ENCODE results near the gene COMT. TPM values are rescaled to one million over a fixed set of nuclear protein-coding genes. Genes with fewer than 3 reads are reported as not detected.
"Not testable (repeated sequence)": the region's sequence is repeated elsewhere in the genome, so short reads cannot be mapped to it uniquely, and the experiment has no call there.

The COMT gene
- total RNA-seq, 1 donor from 2014 or later, result 456 TPM

DNA sequence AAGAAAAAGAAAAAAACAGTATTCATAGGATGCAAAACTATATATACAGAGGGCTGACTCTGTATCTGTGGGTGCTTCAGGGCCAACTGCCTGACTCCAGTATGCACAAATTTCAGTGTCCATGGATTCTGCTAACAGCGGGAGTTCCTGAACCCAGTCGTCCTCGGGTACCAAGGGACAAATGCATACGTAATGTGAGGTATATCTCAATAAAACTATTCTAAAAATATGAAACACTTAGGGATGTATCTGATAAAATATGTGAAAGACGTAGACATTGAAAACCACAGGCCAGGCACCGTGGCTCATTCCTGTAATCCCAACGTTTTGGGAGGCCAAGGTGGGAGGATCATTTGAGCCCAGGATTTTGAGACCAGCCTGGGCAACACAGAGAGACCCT, 13.9 kb upstream of the COMT start:
- no peak for DNase-seq (ENCODE audit: extremely low read depth, low read depth, low spot score)

DNA sequence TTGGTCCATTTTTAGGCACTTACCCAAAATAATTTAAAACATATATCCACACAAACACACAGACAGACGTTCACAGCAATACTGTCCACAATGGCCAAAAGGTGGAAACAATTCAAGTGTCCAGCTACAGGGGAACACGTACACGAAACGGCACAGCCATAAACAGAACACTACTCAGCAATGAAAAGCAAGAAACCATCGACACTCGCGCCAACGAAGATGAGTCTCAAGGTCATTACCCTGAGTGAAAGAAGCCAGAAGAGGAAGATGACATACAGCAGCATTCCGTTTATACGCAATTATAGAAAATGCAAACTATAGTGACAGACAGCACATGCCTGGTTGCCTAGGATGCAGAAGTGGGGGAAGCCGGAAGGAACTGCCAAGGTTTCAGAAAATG, 13.4 kb upstream of the COMT start:
- no peak for DNase-seq (ENCODE audit: extremely low read depth, low read depth, low spot score)

DNA sequence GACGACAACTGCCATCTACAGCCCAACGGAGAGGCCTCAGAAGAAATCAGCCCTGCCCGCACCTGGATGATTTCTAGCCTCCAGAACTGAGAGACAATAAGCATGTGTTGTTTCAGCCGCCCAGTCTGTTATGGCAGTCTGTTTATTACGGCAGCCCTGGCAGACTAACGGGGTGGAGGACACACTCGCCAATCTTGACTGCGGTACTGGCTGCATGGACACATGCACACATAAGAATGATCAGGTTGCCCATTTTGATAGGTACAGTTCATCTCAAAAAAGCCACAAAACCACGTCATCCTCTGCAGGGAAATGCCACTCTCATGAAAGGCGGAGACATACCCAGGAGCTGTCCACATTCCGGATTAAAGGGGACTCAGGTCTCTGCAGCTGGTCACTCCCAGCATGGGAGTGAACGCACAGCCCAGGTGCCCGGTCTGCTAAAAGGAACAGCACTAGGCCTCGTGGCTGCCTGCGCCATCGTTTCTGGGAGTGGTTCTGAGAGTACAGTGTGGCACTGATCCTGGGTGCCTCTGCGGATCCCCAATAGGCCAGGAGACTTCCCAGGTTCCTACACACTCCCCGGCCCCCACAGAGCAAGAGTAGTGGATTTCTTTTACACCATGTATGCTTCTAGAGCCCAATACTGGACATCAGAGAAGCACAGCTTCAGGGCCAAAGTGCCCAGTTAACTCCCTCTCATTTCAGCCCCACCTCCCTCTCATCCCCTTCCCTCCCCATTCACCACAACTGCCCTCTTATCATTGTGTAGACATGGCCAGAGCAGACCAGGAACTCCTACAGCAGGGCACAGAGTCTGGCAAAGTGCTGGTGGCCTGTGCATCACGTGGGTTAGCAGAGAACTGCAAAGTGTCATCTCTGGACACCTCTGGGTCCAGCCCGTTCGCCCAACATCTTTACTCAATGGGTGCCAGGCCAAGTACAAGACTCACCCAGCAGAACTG, 11.7 kb upstream of the COMT start:
- no peak for DNase-seq (ENCODE audit: extremely low read depth, low read depth, low spot score)

DNA sequence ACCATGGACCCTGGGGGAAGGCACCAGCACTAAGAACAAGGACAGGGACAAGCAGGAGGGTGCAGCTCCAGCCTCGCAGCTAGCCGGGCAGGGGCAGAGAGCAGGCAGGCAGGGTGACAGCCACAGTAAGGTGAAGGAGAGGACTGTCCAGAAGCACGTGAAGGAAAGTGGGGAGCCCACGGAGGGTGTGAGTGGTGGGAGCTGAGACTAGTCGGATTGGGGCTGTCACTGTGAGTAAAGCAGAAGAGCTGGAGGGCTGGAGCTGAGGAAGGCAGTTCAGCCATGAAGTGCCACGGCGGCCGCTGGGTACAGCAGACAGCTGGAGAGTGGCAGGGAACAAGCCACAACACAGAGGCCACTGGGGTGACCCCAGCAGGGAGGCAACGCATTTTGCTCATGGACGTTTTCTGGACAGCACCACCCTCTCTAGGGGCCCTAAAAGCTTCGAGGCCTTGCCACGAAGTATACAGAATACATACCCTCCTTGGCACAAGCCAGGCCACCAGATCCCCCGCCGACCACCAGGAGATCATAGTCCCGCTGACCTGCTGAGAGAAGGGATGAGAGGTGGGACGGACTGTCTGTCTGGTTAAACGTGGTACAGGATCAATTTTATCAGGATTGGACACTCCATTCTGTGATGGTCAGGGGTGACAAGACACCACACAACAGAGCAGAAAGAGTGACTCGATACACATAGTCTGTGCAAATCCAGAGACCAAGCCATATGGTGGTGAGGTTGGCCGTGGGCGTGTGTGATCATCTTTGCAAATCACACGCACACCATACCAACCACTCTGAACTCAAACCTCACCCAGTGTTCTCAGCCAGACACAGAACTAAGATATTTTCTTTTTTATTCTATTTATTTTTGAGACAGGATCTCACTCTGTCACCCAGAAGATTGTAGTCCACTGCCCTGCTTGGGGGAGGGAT, 10.8 kb upstream of the COMT start:
- no peak for DNase-seq (ENCODE audit: extremely low read depth, low read depth, low spot score)

DNA sequence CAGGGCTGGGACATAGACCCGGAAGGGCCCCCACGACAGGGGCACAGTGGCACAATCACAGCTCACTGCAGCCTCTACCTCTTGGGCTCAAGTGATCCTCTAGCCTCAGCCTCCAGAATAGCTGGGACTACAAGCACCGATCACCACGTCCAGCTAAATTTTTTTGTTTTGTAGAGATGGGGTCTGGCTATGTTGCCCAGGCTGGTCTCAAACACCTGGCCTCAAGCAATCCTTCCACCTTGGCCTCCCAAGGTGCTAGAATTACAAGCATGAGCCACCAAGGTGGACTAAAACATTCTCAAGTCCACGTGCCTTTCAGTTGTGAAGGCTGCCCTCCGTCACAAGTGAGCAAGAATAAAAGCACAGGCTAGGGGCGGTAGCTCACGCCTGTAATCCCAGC, 10.1 kb upstream of the COMT start:
- no peak for DNase-seq (ENCODE audit: extremely low read depth, low read depth, low spot score)

DNA sequence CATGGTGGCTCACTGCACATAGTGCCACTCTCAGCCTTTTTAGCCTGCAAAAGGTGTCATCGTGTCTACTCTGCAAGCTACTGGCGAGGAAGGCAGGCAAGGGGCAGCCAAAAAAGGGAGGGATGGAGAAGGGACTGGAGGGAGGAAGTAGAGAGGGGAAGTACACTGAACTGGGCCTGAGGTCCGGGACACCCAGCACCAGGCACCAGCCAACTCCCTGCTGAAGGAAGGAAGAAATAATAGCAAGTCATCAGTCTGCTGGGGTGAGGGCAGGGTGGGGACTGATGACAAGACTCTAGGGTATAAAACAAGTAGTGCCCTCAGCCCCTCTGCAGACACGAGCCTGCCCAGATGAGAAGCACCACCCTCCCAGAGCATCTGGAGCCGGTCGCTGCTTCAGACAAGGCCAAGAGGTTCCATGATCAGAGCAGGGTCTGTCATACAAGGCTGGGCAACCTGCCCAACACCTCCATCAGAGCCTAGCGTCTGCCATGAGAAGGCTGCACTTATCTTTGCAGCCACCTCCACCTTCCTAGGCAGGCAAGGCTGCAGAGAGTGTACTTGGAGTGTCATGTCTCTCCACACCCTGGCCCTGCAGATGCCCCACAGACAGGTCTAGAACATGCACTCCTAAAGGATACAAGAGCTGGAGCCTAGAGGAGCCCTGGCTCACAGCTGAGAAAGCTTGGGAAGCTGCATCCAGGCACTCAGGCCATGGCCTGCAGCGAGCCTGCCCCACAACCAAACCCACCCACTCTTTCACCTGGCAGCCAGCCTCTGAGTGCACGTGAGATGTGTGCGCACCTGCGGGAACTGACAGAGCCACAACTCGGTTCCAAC, 9.0 kb upstream of the COMT start:
- DNase-seq (ENCODE audit: extremely low read depth, low read depth, low spot score), result no peak

- DNase-seq (ENCODE audit: extremely low read depth, low read depth, low spot score), result no peak
Observed at GRCh38 chr22:19933341-19934241, 8.0 kb upstream of the COMT start.

DNA sequence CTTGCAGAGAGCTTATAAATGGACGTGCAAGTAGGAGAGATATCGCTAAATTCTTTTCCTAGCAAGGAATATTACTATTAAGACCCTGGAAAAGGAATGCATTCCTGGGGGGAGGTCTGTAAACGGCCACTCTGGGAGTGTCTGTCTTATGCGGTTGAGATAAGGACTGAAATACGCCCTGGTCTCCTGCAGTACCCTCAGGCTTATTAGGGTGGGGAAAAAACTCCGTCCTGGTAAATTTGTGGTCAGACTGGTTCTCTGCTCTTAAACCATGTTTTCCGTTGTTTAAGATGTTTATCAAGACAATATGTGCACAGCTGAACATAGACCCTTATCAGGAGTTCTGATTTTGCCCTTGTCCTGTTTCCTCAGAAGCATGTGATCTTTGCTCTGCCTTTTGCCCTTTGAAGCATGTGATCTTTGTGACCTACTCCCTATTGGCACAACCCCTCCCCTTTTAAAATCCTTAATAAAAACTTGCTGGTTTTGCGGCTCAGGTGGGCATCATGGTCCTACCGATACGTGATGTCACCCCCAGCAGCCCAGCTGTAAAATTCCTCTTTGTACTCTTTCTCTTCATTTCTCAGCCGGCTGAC, 6.4 kb upstream of the COMT start:
- DNase-seq (ENCODE audit: extremely low read depth, low read depth, low spot score), result not testable (repeated sequence)

DNA sequence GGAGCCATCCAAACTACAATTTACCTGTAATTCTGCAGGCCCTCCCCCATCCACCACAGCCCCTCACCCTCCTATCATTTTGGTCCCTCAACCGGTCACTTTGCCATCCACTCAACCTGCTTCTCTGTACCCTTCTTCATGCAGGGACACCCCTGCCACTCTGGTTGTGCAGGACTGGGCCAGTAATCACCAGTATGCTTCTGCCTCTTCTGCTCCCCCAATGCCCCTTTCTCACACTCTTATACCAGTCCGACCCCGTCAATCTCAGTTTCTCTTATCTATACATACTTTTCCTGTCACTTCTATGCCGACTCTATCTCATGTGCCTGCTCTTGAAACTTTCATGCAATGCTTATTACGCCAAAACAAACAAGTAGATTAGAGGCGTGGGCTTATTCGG, 5.1 kb upstream of the COMT start:
- DNase-seq (ENCODE audit: extremely low read depth, low read depth, low spot score), result no peak

DNA sequence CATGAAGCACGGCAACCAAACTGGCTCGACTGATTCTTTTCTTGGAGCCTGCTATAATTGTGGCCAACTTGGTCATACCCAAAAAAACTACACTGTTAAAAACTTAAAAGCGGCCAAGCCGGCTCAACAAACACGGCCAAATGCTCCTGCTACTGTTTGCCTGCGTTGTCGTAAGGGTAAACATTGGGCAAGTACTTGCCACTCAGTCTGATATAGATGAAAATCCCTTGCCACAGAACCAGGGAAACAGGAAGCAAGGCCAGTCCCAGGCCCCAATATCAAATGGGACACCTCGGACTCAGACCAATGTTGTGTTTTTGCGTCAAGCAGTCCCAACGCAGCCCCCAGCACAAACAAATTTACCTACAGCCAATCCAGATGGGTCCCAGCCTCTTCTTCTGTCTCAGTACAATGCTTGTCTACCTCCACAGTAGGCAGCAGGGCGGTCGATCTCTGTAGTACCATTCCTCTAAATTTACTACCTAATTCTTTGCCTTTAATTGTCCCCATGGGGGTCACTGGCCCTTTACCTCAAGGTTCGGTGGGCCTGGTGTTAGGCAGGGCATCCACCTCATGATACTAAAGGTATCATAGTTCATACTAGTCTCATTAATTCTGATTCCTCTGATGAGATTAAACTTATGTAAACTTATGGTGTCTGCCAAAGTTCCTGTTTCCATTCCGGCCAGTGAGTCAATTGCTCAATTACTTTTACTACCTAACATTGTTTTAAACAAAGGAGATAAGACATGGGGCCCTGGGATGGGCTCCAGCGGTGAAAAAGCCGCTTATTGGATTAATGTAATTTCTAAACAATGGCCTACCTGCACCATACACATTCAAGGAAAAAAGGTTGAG, 3.7 kb upstream of the COMT start:
- no peak for DNase-seq (ENCODE audit: extremely low read depth, low read depth, low spot score)

DNA sequence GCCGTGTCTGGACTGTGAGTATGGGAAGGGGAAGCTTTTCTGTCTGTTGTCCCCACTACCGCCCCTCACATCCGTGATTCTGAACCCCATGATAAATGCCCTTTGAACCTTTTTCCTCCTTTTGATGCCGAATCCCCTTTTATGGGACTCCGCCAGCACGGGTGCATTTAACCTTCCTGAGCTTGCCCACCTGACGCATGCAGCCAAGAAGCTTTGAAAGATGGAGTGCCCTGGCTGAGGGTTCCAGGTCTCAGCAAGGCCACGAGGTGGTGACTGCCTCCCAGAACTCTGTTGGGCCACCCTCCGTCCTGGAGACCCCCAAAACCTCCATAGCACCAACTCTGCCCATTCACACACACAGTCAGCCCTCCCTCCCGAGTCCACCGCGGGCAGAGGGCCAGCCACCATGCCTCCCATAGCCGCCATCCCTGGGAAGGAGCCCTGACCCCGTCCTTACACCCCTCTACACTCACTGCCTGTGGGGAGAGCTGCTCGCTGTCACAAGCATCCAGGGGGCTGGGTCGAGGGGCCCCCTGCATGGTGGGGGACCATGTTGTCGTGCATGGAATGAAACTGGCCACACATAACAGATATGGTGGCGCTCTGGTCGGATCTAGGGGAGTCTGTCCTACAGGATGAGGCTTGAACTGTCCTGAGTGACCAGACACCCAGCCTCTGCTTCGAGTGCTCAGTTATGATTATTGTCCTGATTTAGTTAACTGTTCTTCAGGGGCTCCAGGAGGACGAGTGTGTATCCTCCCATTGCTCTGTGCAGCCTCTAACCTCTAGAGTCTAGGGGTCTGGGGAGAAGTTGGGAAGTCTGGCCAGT, 822 bp upstream of the COMT start:
- DNase-seq (ENCODE audit: extremely low read depth, low read depth, low spot score), result no peak

DNA sequence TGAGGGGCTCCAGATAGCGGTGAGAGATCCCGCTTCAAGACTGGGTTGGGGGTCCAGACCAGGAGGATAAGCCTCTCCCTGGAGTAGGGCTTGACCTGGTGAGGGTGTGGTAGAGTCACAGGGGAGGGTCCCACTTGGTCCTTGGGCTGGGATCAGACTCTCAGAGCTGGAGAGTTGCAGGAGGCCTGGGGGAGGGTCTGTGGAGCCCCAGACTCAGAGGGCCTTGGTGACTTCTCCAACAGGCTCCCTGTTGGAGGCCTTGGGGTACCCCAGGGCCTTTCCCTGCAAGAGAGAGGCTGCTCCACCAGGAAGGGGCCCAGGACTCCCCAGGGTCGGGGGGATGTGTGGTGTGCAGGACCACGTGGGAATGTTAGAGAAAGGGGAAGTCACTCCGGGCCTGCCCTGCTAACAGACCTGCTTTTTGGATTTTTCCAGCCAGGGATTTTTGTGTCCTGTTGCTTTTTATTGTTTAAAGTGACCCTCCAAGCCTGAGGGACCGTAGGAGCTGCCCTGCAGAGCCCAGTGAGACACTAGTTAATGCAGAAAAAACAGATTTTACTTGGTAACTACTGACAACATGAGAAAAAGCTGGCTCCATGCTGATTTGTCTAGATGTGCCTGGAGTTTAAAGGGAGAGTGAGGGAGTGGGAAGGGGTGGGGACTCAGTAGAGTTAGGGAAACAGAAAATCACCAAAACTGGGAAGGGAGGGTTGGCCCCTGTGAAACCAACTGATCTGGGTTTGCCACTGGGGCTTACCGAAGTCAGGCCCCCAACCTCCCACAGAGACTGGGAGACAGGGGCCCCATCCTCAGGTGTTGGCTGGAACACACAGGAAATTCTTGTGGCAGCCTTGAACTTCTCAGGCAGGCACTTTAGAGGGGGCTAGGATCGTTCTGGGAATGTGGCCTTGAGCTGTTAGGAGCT, 847 bp downstream of the COMT start:
- no peak for DNase-seq (ENCODE audit: extremely low read depth, low read depth, low spot score)

DNA sequence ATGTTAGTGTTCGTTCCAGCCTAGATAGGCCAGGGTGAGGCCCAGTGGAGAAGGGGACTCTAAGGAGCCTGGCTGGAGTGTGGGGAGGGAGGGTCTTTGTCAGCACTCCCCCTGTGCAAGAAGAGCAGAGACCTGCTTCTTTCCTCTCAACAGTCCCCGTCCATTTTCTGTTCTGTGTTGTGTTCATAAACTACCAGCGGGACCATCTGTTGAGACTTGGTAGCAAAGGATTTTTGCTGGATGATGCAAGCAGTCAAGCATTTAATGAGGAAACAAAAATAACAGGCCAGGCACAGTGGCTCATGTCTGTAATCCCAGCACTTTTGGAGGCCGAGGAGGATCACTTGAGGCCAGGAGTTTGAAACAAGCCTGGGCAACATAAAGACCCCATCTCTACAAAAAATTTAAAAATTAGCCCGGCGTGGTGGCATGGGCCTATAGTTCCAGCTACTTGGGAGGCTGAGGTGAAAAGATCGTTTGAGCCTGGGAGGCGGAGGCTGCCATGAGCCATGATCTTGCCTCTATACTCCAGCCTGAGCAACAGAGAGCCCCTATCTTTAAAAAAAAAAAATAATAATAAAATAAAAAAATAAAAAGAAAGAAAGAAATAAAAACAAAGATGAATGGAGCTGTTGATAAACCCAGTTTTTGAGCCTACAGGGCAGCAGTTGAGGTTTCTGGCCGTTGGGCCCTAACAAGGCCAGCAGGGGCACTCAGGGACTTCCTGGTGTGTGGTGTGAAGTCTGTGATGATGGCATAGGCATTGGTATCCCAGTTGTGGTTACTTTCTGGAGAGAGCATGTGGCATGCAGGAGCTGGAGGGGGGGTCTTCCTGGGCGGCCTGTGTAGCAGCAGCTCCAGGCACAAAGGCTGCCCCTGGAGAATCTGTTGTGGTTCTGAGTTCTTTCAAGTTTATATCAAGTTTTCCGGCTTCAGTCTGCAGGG, 1.8 kb downstream of the COMT start:
- no peak for DNase-seq (ENCODE audit: extremely low read depth, low read depth, low spot score)

DNA sequence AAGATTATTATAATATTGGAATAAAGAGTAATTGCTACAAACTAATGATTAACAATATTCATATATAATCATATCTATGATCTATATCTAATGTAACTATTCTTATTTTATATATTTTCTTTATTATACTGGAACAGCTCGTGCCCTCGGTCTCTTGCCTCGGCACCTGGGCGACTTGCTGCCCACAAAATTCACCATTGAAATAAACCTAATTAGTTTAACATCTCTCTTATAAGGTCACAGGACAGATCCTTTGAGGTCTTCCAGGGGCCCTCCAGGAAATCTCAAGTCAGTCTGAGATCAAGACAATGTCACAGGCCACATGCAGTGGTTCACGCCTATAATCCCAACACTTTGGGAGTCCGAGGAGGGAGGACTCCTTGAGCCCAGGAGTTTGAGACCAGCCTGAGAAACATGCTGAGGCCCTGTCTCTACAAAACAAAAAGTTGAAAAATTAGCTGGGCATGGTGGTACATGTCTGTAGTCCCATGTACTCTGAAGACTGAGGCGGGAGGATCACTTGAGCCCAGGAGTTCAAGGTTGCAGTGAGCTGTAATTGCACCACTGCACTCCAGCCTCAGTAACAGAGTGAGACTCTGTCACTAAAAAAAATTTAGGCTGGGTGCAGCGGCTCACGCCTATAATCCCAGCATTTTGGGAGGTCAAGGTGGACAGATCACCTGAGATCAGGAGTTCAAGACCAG, 6.6 kb downstream of the COMT start:
- no peak for DNase-seq (ENCODE audit: extremely low read depth, low read depth, low spot score)

DNA sequence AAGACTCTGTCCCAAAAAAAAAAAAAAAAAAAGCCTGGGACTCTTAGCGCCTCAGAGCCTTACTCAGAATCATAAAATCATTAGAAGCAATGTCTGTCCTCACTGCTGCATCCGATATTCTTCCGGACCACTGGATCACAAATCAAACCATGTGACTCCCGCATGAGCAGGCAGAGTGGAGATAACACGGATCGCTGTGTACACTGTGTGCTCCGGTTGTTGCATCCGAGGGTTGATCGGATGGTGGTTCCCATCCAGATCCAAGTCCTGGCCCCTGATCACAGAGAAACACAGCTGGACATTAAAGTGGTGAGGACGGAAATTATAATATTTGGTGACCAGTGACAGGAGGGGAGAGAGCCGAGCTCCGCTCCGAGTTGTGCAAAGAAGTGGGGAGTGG, 9.8 kb downstream of the COMT start:
- no peak for DNase-seq (ENCODE audit: extremely low read depth, low read depth, low spot score)
